Esophagus muscularis mucosa (tissue), 4 donors: ENCODE results near the gene EPGN.

Experiments used
- EP300 ChIP-seq: sonication (generic); formaldehyde crosslinking; IDR thresholded peaks from one replicate; pipeline ENCODE4 v1.6.1; 2017; ENCODE audit warnings: antibody characterized with exemption
- POLR2A ChIP-seq: fragments of 450-650 bp; IDR thresholded peaks from one replicate; pipeline ENCODE4 v1.6.1; 2017; ENCODE audit warnings: antibody characterized with exemption, moderate library complexity, mild to moderate bottlenecking, low read depth
- POLR2AphosphoS5 ChIP-seq, 2 donors: sonication (generic); formaldehyde crosslinking; IDR thresholded peaks; one replicate each; pipeline ENCODE4 v1.6.1; 2017; ENCODE audit warnings: antibody characterized with exemption in 2 of 2
- TF ChIP-seq, protein P1 (sequence below), 3 experiments: fragments of 200-600 bp in 2 of 3; fragments of 450-650 bp in 1 of 3; sonication (generic) in 2 of 3; IDR thresholded peaks; one replicate each; pipeline ENCODE4 v1.5.1; 2017 to 2019; ENCODE audit warnings: antibody characterized with exemption in 3 of 3, mild to moderate bottlenecking in 2 of 3, moderate library complexity in 1 of 3

DNA sequence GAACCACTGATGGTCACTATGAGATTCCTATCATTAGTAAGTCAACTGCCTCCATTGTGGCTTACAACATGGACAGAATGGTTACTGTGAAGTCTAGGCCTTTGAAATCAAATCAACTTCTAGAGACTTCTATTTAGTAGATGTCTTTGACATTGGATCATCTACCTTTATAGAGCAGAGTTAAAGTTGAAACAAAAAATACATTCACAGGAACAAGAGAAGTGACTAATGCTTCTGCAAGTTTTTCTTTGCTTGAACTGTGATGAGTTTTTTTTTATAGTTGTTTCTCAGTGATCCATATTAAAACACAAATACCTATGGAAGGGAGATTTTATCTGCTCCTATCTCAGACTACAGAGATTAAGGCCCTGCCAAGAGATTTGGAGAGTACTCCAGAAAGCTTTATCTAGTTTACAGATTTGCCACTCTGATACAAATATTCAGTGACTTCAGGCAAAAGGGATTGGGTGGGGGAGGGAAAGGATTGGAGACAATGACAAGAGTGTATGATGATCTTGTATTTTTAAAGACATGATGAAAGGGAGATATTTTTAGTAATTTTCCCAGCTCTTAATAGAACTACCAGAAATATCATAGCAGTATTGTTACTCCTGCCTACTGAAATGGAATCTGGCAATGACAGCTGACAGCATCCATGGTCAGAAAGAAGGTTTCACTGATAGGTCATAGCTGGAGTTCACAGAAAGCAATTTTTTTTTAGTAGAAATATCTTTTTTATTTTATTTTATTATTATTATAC, 16.0 kb upstream of the EPGN start:
- TF ChIP-seq, protein P1, sequence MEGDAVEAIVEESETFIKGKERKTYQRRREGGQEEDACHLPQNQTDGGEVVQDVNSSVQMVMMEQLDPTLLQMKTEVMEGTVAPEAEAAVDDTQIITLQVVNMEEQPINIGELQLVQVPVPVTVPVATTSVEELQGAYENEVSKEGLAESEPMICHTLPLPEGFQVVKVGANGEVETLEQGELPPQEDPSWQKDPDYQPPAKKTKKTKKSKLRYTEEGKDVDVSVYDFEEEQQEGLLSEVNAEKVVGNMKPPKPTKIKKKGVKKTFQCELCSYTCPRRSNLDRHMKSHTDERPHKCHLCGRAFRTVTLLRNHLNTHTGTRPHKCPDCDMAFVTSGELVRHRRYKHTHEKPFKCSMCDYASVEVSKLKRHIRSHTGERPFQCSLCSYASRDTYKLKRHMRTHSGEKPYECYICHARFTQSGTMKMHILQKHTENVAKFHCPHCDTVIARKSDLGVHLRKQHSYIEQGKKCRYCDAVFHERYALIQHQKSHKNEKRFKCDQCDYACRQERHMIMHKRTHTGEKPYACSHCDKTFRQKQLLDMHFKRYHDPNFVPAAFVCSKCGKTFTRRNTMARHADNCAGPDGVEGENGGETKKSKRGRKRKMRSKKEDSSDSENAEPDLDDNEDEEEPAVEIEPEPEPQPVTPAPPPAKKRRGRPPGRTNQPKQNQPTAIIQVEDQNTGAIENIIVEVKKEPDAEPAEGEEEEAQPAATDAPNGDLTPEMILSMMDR (IDR thresholded peaks at IDR 0.05), result no peak
- TF ChIP-seq POLR2A, result no peak
- TF ChIP-seq POLR2AphosphoS5 (IDR thresholded peaks at IDR 0.05), result no peak
- TF ChIP-seq EP300, result no peak
